Pancreas (tissue), 10 donors: ENCODE measurements around the gene FNIP2. TPM values are rescaled to one million over a fixed set of nuclear protein-coding genes. Genes with fewer than 3 reads are reported as not detected.
A peak's percentile ranks its signal among the peaks of the same experiment; 100 is the strongest.

ENCODE experiments used
- ATAC-seq, 4 donors: fragments of 200-7000 bp; cut with Tn5 transposase; one replicate each; pipeline versions ENCODE4 v1.8.0 to v1.9.1; 2020; ENCODE audit warnings: mild to moderate bottlenecking in 4 of 4, moderate library complexity in 4 of 4
- DNase-seq, 6 donors: peaks; one replicate each; pipeline ENCODE4 v3.0.0-alpha.2; 2020
- FAIRE-seq: peaks from 2 replicates; lab custom pipeline; 2012; peaks lifted over from hg19 to GRCh38; lab: Jason Lieb, UNC
- H3K27ac ChIP-seq, 4 donors: fragments of 200-600 bp; sonication (generic); 1 replicate in 3 of 4; 2 replicates in 1 of 4; pipeline versions ENCODE4 v1.5.0 to v1.8.0; 2020
- H3K27me3 ChIP-seq, 4 donors: fragments of 200-600 bp; one replicate each; pipeline ENCODE4 v1.8.0; 2021
- H3K36me3 ChIP-seq, 3 donors: fragments of 200-600 bp; sonication (generic) in 1 of 3; one replicate each; pipeline versions ENCODE4 v1.5.0 to v1.8.0; 2020 to 2021
- H3K4me1 ChIP-seq, 3 donors: fragments of 200-600 bp; one replicate each; pipeline ENCODE4 v1.8.0; 2021
- H3K4me3 ChIP-seq, 4 donors: fragments of 200-600 bp; sonication (generic) in 2 of 4; one replicate each; pipeline versions ENCODE4 v1.5.0 to v1.8.0; 2020 to 2021
- H3K9me3 ChIP-seq, 4 donors: fragments of 200-600 bp; one replicate each; pipeline ENCODE4 v1.8.0; 2021
- CTCF ChIP-seq, 4 donors: fragments of 200-600 bp; sonication (generic) in 3 of 4; IDR thresholded peaks; one replicate each; pipeline versions ENCODE4 v1.5.0 to v1.8.0; 2021; ENCODE audit warnings: antibody characterized with exemption in 4 of 4
- WGBS, 2 donors: extraction: QIAGEN DNeasy Blood & Tissue Kit; methylation state at CpG; one replicate each; pipeline ENCODE4 v1.1.7; 2013; 5-methylcytosine and 5-hydroxymethylcytosine counted together
- intact Hi-C, 3 donors: fragments of 100-400 bp; cut with DNase I; formaldehyde crosslinking; loops; one replicate each; pipeline versions ENCODE4 v1.11.1 to v1.14.2; 2022
- polyA plus RNA-seq, 2 donors: library from polyadenylated mRNA; stranded (reverse); fragments of 200-250 nt; gene quantifications; one replicate each; pipeline ENCODE4 v1.2.3, GENCODE V29; 2013
- total RNA-seq, 6 donors: library from RNA; stranded (reverse); fragmentation: NEBNext Ultra II Directional in 4 of 6; extraction: Animal tissue kit (Norgen Biotek cat#: 25700) in 4 of 6; gene quantifications; one replicate each; pipeline versions ENCODE4 v1.2.1 to v1.2.4, GENCODE V29; 2021 to 2023
- donor health status: healthy with polysubstance abuse.
- donor health status: DM: no; HTN: no; CAD: no; lungs with moderate emphysema.
- donor health status: DM: no; HTN: no; CAD: no.
- donor health status: control.
- donor health status: control.
- donor health status: Bipolar disorder and iron deficiency.
- donor health status: DM: yes; HTN: yes; CAD: no.
- donor health status: DM: no; HTN: no; CAD: no.
- donor health status: DM: no; HTN: no; CAD: no.
- donor health status: DM: yes; HTN: yes; CAD: no.

The FNIP2 gene
- total and polyA plus RNA-seq, 8 donors = 5.4 to 28.2 (median 15.9) TPM

DNA sequence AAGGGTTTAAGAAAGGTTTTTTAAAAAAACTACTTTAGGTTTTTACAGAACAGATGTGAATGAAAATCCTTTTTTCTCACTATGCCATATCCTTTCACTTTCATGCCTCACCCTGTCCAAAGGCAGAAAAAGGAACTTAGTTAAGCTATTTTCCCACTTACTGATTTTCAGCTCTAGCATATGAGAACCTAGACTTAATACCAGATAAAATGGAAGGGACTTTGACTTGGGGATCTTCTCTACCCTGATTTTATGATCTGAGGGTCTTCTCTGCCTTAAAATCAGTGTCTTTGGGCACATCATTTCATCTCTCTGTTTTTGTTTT, 42.4 kb downstream of the FNIP2 start:
- DNase-seq = no peak
- Histone ChIP-seq H3K4me1 (peaks cover 40 to 65% (median 51%) of the 10 kb centered on the region in 3 donors), H3K27ac (peak overlapping the region in 2 of 4 donors; percentile 67 to 71), H3K4me3 (no peak overlapping the region), H3K36me3 (no peaks in the 10 kb centered on the region), H3K27me3 (no peaks in the 10 kb centered on the region), H3K9me3 (no peaks in the 10 kb centered on the region)
- ATAC-seq = peak in 2 of 4 donors; percentile 11 to 15
- intact Hi-C loops = no loop called here
- no peak for FAIRE-seq
- TF ChIP-seq CTCF (IDR thresholded peaks at IDR 0.05) = no peak

GRCh38 chr4:158811704-158812103, 42.9 kb downstream of the FNIP2 start:
- FAIRE-seq = no peak
- Histone ChIP-seq H3K9me3 (no peaks in the 10 kb centered on the region), H3K27me3 (no peaks in the 10 kb centered on the region), H3K4me1 (peaks cover 40 to 65% (median 51%) of the 10 kb centered on the region in 3 donors), H3K4me3 (no peak overlapping the region), H3K27ac (peak overlapping the region in 2 of 4 donors; percentile 67 to 71), H3K36me3 (no peaks in the 10 kb centered on the region)
- TF ChIP-seq CTCF (IDR thresholded peaks at IDR 0.05) = no peak
- intact Hi-C loops = no loop called here
- peak; percentile 21 to 60 (median 38) for ATAC-seq
- no peak for DNase-seq
- 52 to 53% methylated on average over 6 of the region's 6 CpGs for WGBS, 2 donors

- Histone ChIP-seq H3K27me3 (no peaks in the 10 kb centered on the region), H3K9me3 (no peaks in the 10 kb centered on the region), H3K27ac (peak overlapping the region in 2 of 4 donors; percentile 67 to 71), H3K4me3 (no peak overlapping the region), H3K36me3 (no peaks in the 10 kb centered on the region), H3K4me1 (peaks cover 40 to 64% (median 51%) of the 10 kb centered on the region in 3 donors)
- intact Hi-C loops = no loop called here
- no peak for TF ChIP-seq CTCF (IDR thresholded peaks at IDR 0.05)
- DNase-seq (no peak), FAIRE-seq (no peak), ATAC-seq (no peak)
- WGBS, 2 donors = 82 to 90% methylated on average over 2 of the region's 2 CpGs
These were observed 43.3 kb downstream of the FNIP2 start for GRCh38 chr4:158812133-158812532.

GRCh38 chr4:158812543-158812942, 43.7 kb downstream of the FNIP2 start:
- peaks cover 43 to 60% (median 50%) of the 10 kb centered on the region in 3 donors for H3K4me1 ChIP-seq
- ATAC-seq = no peak
- intact Hi-C loops = no loop called here
- peak overlapping the region in 2 of 4 donors; percentile 67 to 71 for H3K27ac ChIP-seq
- DNase-seq = no peak
- H3K9me3 ChIP-seq = no peaks in the 10 kb centered on the region
- no peak overlapping the region for H3K4me3 ChIP-seq
- TF ChIP-seq CTCF (IDR thresholded peaks at IDR 0.05) = no peak
- no peak for FAIRE-seq
- no peaks in the 10 kb centered on the region for H3K36me3 ChIP-seq
- H3K27me3 ChIP-seq = no peaks in the 10 kb centered on the region

DNA sequence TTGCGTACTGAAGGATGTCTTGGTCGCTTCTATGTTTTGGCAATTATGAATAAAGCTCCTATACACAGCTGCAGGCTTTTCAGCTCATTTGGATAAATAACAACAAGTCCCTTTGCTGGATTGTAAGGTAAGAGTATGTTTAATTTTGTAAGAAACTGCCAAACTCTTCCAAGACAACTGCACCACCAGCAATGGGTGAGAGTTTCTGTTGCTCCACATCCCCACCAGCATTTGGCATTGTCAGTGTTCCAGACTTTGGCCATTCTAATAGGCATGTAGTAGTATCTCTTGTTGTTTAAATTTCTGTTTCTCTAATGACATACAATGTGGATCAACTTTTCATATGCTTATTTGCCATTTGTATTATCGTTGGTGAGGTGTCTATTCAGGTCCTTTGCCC, 44.3 kb downstream of the FNIP2 start:
- Histone ChIP-seq H3K4me1 (peaks cover 43 to 57% (median 45%) of the 10 kb centered on the region in 3 donors), H3K36me3 (no peaks in the 10 kb centered on the region), H3K9me3 (no peaks in the 10 kb centered on the region), H3K27ac (peak overlapping the region in 1 of 4 donors; percentile 58), H3K27me3 (no peaks in the 10 kb centered on the region), H3K4me3 (no peak overlapping the region)
- DNase-seq = no peak
- no peak for TF ChIP-seq CTCF (IDR thresholded peaks at IDR 0.05)
- intact Hi-C loops = no loop called here
- no peak for ATAC-seq
- FAIRE-seq = no peak
- 94 to 96% methylated on average over 3 of the region's 3 CpGs for WGBS, 2 donors
